HG03460 (cell line): Measurements from ENCODE around the gene IFRD1.

Source experiments
- ATAC-seq: cut with Tn5 transposase; IDR thresholded peaks from one replicate; pipeline ENCODE4 v1.9.1; 2021; ENCODE audit not compliant: unreplicated experiment

The IFRD1 gene

GRCh38 chr7:112485766-112486165 is 35.5 kb downstream of the IFRD1 start:
- no peak for ATAC-seq

GRCh38 chr7:112487457-112488263 is 37.4 kb downstream of the IFRD1 start:
- no peak for ATAC-seq

GRCh38 chr7:112488264-112488552 is 37.9 kb downstream of the IFRD1 start:
- no peak for ATAC-seq

GRCh38 chr7:112492186-112492585 is 41.9 kb downstream of the IFRD1 start:
- ATAC-seq, result no peak

GRCh38 chr7:112494656-112495055 is 44.4 kb downstream of the IFRD1 start:
- no peak for ATAC-seq

GRCh38 chr7:112495156-112495788 is 45.0 kb downstream of the IFRD1 start:
- ATAC-seq, result no peak

- no peak for ATAC-seq
Observed at GRCh38 chr7:112495810-112496462, 45.7 kb downstream of the IFRD1 start.

GRCh38 chr7:112497481-112497880 is 47.2 kb downstream of the IFRD1 start:
- ATAC-seq, result peak; percentile 68

- ATAC-seq, result no peak
Observed at GRCh38 chr7:112500619-112501018, 50.4 kb downstream of the IFRD1 start.

GRCh38 chr7:112501801-112502503 is 51.7 kb downstream of the IFRD1 start:
- no peak for ATAC-seq

GRCh38 chr7:112502700-112503099 is 52.4 kb downstream of the IFRD1 start:
- ATAC-seq, result no peak

GRCh38 chr7:112503361-112503972 is 53.2 kb downstream of the IFRD1 start:
- no peak for ATAC-seq

- no peak for ATAC-seq
Observed at GRCh38 chr7:112504093-112504695, 53.9 kb downstream of the IFRD1 start.

- ATAC-seq, result no peak
Observed at GRCh38 chr7:112505495-112505894, 55.2 kb downstream of the IFRD1 start.

GRCh38 chr7:112508404-112508803 is 58.1 kb downstream of the IFRD1 start:
- no peak for ATAC-seq

GRCh38 chr7:112509402-112509801 is 59.1 kb downstream of the IFRD1 start:
- ATAC-seq, result no peak

- ATAC-seq, result peak; percentile 57
Observed at GRCh38 chr7:112510001-112510742, 59.9 kb downstream of the IFRD1 start.

- ATAC-seq, result no peak
Observed at GRCh38 chr7:112510743-112511110, 60.5 kb downstream of the IFRD1 start.

- no peak for ATAC-seq
Observed at GRCh38 chr7:112511451-112512202, 61.4 kb downstream of the IFRD1 start.
